K562 (cell line): ENCODE measurements around the gene PHF12. TPM values are rescaled to one million over a fixed set of nuclear protein-coding genes. Genes with fewer than 3 reads are reported as not detected.

Experiments
- C11orf30 ChIP-seq: fragments of 450-650 bp; IDR thresholded peaks from 2 replicates; pipeline ENCODE4 v1.6.1; 2016; ENCODE audit warnings: low read depth, mild to moderate bottlenecking
- CSDE1 ChIP-seq, 2 experiments: fragments of 450-650 bp; IDR thresholded peaks; 2 replicates each; pipeline ENCODE4 v1.6.1; 2016; ENCODE audit warnings: mild to moderate bottlenecking in 1 of 2
- DLX4 ChIP-seq: fragments of 250-450 bp; sonication (Bioruptor Pico); IDR thresholded peaks from 2 replicates; pipeline ENCODE4 v1.6.1; 2021; ENCODE audit warnings: mild to moderate bottlenecking
- FOXM1 ChIP-seq, 2 experiments: fragments of 450-650 bp in 1 of 2; sonication (generic) in 1 of 2; formaldehyde crosslinking in 1 of 2; IDR thresholded peaks; 2 replicates each; pipeline versions ENCODE4 v1.6.1 to v1.9.0; 2017 to 2022; ENCODE audit warnings: low read depth in 2 of 2, mild to moderate bottlenecking in 2 of 2, missing genetic modification reagents in 1 of 2, moderate library complexity in 1 of 2
- GABPA ChIP-seq: fragments of 200-800 bp; sonication (Bioruptor generic); conservative IDR thresholded peaks from 2 replicates; pipeline ENCODE4 v1.6.1; 2016; ENCODE audit warnings: low read depth, missing genetic modification characterization, missing compliant biosample characterization
- L3MBTL2 ChIP-seq: fragments of 450-650 bp; IDR thresholded peaks from 2 replicates; pipeline ENCODE4 v1.6.1; 2016; ENCODE audit warnings: mild to moderate bottlenecking, moderate library complexity
- SMAD4 ChIP-seq: fragments of 250-450 bp; sonication (Bioruptor Pico); conservative IDR thresholded peaks from 2 replicates; pipeline ENCODE4 v1.8.0; 2021; ENCODE audit warnings: inconsistent platforms, mild to moderate bottlenecking, moderate library complexity
- SMARCE1 ChIP-seq: fragments of 450-650 bp; IDR thresholded peaks from 2 replicates; pipeline ENCODE4 v1.7.1; 2016; ENCODE audit warnings: mild to moderate bottlenecking
- TAL1 ChIP-seq: fragments of 450-650 bp; IDR thresholded peaks from 2 replicates; pipeline ENCODE4 v1.6.1; 2016; ENCODE audit warnings: mild to moderate bottlenecking
- ZNF124 ChIP-seq: sonication (generic); formaldehyde crosslinking; IDR thresholded peaks from 2 replicates; pipeline ENCODE4 v1.8.1; 2022; ENCODE audit warnings: missing genetic modification reagents
- ZNF146 ChIP-seq: IDR thresholded peaks from one replicate; pipeline ENCODE4 v1.6.1; 2018; ENCODE audit warnings: missing compliant biosample characterization; ENCODE audit not compliant: unreplicated experiment
- ZNF212 ChIP-seq: fragments of 450-650 bp; formaldehyde crosslinking; IDR thresholded peaks from 2 replicates; pipeline ENCODE4 v1.4.0; 2020; ENCODE audit warnings: mild to moderate bottlenecking
- polyA plus RNA-seq, 8 experiments: library from polyadenylated mRNA; depleted of rRNA in 4 of 8; stranded (reverse) in 5 of 8; unstranded in 3 of 8; fragments of >200 nt; fragmentation: Nextera tagmentation in 2 of 8; fragmentation: Illumina TruSeq in 1 of 8; extraction: Ambion mirVana in 2 of 8; extraction: Trizol in 1 of 8; gene quantifications; 2 replicates each; pipeline versions ENCODE4 v1.2.1 to v1.2.3, GENCODE V29; 2011 to 2014; ENCODE audit warnings: inconsistent platforms in 1 of 8, missing spikeins in 1 of 8
- total RNA-seq, 7 experiments: library from RNA; depleted of rRNA in 6 of 7; stranded (reverse); fragments of >200 nt in 6 of 7; fragmentation: Illumina TruSeq in 2 of 7; extraction: Trizol in 2 of 7; gene quantifications; 2 replicates each; pipeline versions ENCODE4 v1.2.1 to v1.2.3, GENCODE V29; 2011 to 2021; ENCODE audit warnings: low replicate concordance in 1 of 7
- TF ChIP-seq, protein P1 (sequence below): fragments of 200-800 bp; sonication (Bioruptor generic); IDR thresholded peaks from 2 replicates; pipeline ENCODE4 v1.6.1; 2017; ENCODE audit warnings: missing genetic modification characterization, missing compliant biosample characterization

The PHF12 gene
- total and polyA plus RNA-seq, 9 of the 15 experiments (the other 6 are each of a cell fraction or from before 2014, with no cell fraction given) = 0.82 to 31.3 (median 13.5) TPM

- TF ChIP-seq ZNF146 (no peak), SMARCE1 (0 out of 2 replicates have a peak, but pooled peaks have one; percentile 20), FOXM1 (IDR thresholded peaks at IDR 0.05; ENCODE audit: low read depth) (no peak), FOXM1 (CRISPR knock-in tag; IDR thresholded peaks at IDR 0.05; ENCODE audit: low read depth) (no peak), SMAD4 (CRISPR knock-in tag) (peak; percentile 56; the same call in 1 of the 2 replicates), GABPA (tag) (0 out of 2 replicates have a peak, but pooled peaks have one; percentile 30), ZNF212 (no peak), L3MBTL2 (peak; percentile 50), CSDE1 (IDR thresholded peaks at IDR 0.05) (no peak), DLX4 (no peak), TAL1 (no peak), ZNF124 (CRISPR knock-in tag) (no peak), C11orf30 (0 out of 2 replicates have a peak, but pooled peaks have one; percentile 25)
- TF ChIP-seq, protein P1, sequence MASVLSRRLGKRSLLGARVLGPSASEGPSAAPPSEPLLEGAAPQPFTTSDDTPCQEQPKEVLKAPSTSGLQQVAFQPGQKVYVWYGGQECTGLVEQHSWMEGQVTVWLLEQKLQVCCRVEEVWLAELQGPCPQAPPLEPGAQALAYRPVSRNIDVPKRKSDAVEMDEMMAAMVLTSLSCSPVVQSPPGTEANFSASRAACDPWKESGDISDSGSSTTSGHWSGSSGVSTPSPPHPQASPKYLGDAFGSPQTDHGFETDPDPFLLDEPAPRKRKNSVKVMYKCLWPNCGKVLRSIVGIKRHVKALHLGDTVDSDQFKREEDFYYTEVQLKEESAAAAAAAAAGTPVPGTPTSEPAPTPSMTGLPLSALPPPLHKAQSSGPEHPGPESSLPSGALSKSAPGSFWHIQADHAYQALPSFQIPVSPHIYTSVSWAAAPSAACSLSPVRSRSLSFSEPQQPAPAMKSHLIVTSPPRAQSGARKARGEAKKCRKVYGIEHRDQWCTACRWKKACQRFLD (CRISPR knock-in tag) = no peak; the same call in 1 of the 2 replicates
Measured at GRCh38 chr17:28871056-28871579, 80.2 kb downstream of the PHF12 start (continued).
